Epithelial cell of proximal tubule (primary cell): ENCODE measurements around the gene MAMDC2. TPM values are rescaled to one million over a fixed set of nuclear protein-coding genes. Genes with fewer than 3 reads are reported as not detected.

Experiments used
- DNase-seq: peaks from one replicate; pipeline ENCODE4 v3.0.0-alpha.2; 2011; ENCODE audit warnings: low read depth
- H3K4me3 ChIP-seq: 2 replicates; pipeline ENCODE4 v1.5.1; 2011; ENCODE audit warnings: low read depth, mild to moderate bottlenecking, low read length
- CTCF ChIP-seq: conservative IDR thresholded peaks from 2 replicates; pipeline ENCODE4 v1.5.1; 2012; ENCODE audit warnings: low read depth, mild to moderate bottlenecking, low read length
- total RNA-seq: library from RNA; depleted of rRNA; stranded (reverse); fragments of >200 nt; gene quantifications from 2 replicates; pipeline ENCODE4 v1.2.3, GENCODE V29; 2015

Gene MAMDC2
- total RNA-seq, 1 donor from 2014 or later = 5.5 TPM

- TF ChIP-seq CTCF = no peak
- no peak for DNase-seq
These were observed 28.5 kb upstream of the MAMDC2 start for GRCh38 chr9:70015099-70015498.

GRCh38 chr9:70020217-70020616, 23.4 kb upstream of the MAMDC2 start:
- no peak for TF ChIP-seq CTCF
- no peak overlapping the region for H3K4me3 ChIP-seq
- DNase-seq = no peak

More at GRCh38 chr9:70015099-70015498, 28.5 kb upstream of the MAMDC2 start:
- no peak overlapping the region for H3K4me3 ChIP-seq

GRCh38 chr9:70020991-70021571, 22.6 kb upstream of the MAMDC2 start:
- TF ChIP-seq CTCF = no peak
- H3K4me3 ChIP-seq = no peak overlapping the region
- peak; percentile 89 for DNase-seq

- H3K4me3 ChIP-seq = no peak overlapping the region
- no peak for DNase-seq
- no peak for TF ChIP-seq CTCF
These were observed 15.4 kb upstream of the MAMDC2 start for GRCh38 chr9:70028287-70028686.

GRCh38 chr9:70030156-70030555, 13.5 kb upstream of the MAMDC2 start:
- H3K4me3 ChIP-seq = no peak overlapping the region
- DNase-seq = no peak
- no peak for TF ChIP-seq CTCF

GRCh38 chr9:70031141-70031545, 12.5 kb upstream of the MAMDC2 start:
- no peak for DNase-seq
- TF ChIP-seq CTCF = no peak

GRCh38 chr9:70034271-70034711, 9.4 kb upstream of the MAMDC2 start:
- TF ChIP-seq CTCF = no peak
- no peak overlapping the region for H3K4me3 ChIP-seq
- DNase-seq = no peak

More at GRCh38 chr9:70031141-70031545, 12.5 kb upstream of the MAMDC2 start:
- H3K4me3 ChIP-seq = no peak overlapping the region
